IPS DF 19.7 (cell line): ENCODE results near the gene RPF1.
"Not testable (repeated sequence)": the region's sequence is repeated elsewhere in the genome, so short reads cannot be mapped to it uniquely, and the experiment has no call there.

Experiments used
- DNase-seq: peaks from one replicate; pipeline ENCODE4 v3.0.0-alpha.2; 2013; ENCODE audit warnings: low read depth, low spot score

Gene RPF1

DNA sequence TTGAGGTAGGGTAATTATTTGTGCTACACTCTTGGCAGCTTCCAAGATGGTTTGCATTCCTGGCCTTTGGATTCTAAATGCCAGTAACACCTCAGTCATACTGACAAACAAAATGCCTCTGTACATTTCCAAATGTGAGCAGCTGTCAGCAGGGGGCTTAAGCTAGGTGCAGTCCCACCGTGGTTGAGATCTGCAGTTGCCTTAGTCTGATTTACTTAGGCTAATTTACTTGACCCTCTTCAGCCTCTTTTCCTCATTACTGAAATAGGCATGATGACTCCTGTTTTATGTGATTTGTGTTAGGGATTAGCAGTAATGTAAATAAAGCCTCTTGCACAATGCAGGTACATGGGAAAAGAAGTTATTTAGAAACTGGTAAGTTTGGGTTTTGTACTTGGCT, 13.7 kb downstream of the RPF1 start:
- DNase-seq: no peak

DNA sequence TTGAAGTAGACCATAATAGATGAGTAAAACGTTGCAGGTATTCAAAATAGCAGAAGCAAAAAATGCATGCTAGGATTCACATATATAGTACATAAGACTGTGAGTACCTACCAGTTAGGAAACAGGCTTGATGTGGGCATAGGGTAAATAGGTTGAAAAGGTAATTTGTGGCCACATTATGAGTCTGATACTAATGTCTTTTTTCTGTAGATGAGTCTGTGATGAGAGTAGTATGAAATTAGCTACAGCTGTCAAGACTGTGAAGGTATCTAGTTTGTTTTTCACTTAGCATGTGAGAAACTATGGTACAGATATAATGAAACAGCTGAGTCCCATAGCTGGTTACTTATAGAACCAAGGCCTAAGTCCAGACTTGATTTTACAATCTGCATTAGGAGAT, 14.7 kb downstream of the RPF1 start:
- DNase-seq: no peak

DNA sequence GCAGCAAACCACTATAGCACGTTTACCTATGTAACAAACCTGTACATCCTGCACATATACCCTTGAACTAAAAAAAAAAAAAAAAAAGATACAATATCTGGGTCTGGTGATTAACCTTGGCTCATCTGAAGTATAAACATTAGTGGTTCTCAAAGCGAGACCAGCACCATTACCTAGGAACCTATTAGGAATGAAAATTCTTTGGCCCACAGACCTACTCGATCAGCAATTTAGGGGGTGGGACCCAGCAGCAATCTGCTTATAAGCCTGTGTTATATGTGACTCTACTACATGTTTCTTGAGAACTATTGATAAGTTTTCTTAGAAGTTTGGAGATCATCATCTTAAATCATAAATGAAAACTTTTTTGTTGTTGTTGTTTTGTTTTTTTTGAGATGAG, 17.4 kb downstream of the RPF1 start:
- DNase-seq: no peak

DNA sequence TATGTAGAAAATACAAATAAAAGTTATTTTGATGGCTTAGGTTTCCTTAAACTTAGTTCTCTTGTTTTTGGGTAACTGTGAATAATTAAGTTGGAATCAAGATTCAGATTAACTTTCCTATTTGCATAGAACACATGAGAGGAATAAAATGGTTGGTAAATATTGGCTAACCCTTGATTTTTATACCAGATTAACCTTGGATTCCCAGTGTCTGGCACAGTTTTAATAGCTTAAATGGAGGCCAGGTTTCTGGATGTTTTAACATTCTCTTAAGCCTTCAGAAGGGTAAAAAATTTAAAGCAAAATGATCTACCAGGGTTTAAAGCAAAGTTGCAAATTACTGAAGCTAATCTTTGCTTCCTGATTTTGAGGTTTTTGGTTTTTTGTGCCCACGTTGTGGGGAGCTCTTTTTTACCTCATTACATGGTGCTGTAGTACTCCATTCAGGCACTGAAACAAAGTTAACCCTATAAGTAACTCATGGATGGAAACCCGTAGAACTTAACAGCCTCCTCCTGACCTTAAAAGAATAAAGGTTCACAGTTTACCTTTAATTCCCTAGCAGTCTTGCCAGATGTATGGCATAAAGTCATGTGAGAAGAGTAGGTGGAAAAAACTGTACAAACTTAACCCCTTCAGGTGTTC, 18.7 kb downstream of the RPF1 start:
- DNase-seq: no peak

DNA sequence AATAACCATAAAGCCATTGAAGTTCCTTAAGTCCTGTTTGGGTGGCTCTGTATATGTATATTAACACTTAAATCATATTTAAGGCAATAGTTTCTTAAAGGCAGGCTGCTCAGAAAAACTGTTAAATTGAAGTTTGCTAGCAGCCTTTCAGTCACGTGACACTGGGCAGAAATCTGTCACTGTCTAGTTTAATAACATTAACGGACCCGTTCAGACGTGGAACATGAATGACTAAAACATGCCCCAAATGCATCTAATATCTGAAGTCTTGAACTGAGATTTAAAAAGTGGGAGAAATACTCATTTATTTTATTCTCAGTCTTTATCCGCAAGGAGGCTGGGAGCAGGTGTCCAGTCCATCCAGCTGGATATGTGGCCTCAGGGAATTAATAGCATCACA, 23.9 kb downstream of the RPF1 start:
- DNase-seq: no peak

DNA sequence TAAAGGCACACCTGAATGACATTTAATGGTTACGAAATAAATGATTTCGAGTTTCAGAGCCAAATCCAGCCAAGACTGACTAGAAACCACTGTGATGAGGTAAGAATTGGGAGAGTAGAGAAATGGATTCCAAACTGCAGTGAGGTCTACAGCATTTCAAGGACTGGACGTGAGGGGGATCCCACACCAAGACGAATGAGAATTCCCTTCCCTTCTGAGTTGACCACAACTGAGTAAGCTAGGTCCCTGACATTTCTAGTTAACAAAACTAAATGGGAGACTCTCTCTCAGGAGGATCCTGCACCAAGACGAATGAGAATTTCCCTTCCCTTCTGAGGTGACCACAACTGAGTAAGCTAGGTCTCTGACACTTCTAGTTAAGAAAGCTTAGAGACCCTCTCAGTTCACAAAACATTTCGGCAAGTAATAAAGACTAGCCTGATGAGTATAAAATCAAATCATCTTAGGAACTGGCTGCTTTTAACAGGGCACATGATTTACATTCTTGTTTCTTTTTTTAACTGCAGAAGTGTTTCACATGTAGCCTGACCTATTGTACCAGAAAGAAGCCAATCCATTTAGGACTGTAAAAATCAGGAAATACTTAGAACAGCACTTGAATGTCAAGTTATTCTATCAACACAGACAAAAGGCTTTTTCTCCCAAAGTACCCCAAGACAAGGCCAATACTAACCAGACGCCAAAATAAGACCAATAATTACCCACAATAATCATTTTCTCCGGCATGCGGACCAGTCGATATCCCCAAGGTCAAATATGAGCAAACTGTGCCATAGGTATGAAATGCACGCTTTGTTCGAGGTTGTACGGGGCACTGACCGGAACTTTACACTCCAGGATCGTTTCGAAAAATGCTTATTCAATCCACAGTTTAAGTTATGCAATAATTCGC, 25.8 kb downstream of the RPF1 start:
- no peak for DNase-seq

DNA sequence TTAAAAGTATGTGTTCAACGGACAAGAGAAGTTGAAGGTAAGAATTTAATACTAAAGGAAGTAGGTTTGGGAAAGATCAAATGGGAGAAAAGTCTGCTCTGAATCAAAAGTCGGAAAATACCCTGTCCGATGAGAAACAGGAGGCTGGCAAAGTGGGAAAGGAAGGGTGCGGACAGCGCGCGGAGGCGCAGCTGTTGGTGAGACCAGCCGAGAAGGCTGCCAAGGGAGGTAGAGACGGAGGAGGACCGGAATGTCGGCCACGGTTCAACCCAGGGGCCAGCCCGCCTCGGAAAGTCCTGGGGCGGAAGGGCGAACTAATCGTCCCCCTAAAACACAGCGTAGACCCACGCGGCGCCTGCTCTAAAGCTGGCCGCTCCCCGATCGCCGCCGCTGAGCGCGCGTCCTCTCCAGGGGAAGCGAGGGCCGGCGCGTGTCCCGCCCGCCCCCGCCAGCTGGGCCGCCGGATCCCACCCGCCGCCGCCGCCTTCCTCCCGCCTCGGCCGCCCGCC, 26.5 kb downstream of the RPF1 start:
- no peak for DNase-seq

DNA sequence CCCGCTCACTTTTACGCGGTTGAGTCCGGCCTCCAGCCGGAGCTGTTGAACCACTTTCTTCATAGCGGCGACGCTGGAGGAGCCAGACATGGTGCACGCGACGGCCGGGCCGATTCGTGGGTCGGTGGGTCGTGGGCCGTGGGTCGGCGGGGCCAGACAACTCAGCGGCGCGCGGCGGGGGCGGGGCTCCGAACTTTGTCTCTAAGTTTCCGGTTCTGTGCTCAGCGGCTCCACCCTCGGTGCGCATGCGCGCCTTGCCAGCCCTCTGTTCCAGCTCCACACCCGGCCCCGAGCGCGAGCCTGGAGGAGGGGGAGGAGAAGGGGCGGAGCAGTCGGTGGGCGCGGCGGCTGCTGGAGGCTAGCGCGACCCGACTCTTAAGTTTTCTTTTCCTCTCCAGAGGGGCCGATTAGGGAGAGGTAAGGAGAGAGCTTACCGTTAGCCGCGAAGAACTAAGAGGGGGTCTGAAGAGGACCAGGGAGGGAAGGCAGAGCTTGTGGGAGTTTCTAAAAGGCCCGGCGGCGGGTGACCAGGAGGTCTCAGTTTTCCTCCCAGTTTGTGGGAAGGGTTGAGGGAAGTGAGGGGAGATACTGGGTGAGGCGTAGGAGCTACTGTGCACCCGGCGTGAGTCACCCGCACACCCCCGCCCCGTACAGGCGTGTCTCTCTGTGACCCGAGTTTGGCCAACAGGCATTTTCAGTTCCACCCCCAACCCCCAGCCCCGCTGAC, 27.1 kb downstream of the RPF1 start, which contains the start of the genes GNG5 and SPATA1:
Gene GNG5, minus strand, starts transcription at position 580 of the 727 bp plus-strand sequence. Its CDS starts 490 bp downstream, at position 90.
Gene SPATA1, plus strand, starts transcription at position 385 of the 727 bp plus-strand sequence. CDS start 9,974 bp downstream, outside the sequence.
- peak; percentile 57 for DNase-seq

DNA sequence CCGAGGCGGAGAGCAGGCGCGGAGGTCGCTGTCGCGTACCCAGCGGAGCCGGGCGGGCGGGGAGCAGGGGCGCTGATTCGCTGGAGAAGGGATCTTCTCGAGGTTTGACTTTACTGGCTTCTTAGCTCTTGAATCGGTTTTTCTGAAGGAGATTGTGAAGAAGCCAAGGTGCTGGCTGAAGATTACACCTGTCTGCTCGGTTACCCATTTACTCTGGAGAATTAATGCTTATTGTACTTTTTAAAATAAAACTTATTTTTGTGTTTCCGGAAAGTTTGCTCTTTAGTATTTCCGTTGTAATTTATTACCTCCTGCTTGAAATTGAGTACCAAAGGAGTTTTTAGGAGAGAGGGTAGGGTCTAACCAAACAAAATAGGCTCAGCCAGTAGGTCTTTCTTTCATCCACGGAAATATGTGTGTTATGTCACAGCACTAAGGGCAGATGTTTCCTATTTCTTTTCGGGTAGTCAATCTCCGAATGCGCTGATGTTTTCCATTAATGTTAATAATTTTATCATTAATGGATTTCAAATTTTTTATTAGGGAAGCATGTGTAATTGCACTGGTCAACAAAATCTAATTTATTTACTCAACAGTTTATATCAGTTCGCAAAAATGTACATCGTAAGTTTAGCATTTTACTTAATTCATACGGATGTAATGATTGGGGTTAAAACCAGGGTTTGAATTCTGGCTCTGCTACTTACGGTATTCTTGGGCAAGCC, 27.8 kb downstream of the RPF1 start:
- DNase-seq: no peak

DNA sequence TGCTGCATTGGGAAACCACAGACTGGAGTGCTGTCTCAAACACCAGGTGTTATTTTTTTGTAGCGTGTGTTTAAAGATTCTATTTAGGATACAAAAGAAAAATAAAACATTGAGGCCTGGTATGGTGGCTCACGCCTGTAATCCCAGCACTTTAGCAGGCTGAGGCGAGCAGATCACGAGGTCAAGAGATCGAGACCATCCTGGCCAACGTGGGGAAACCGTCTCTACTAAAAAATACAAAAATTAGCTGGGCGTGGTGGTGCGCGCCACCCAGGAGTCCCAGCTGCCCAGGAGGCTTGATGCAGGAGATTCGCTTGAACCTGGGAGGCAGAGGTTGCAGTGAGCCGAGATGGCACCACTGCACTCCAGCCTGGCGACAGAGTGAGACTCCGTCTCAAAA, 28.8 kb downstream of the RPF1 start:
- not testable (repeated sequence) for DNase-seq

DNA sequence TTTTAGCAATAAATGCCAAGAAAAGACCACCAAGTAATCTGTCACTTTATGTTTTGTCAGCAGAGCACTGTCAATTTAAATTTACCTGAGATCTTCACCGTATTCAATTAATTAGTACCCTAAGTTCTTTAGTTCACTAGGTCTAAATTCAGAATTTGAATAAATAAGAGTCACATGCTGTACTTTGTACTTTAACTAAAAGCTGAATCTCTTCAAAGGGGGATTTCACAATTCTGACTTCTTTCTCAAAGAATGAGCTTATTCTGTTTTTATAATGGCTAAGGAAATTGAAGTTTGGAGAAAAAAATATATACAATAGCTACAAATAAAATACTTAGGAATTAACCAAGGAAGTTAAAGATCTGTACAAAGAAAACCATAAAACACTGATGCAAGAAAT, 29.4 kb downstream of the RPF1 start:
- DNase-seq: no peak

DNA sequence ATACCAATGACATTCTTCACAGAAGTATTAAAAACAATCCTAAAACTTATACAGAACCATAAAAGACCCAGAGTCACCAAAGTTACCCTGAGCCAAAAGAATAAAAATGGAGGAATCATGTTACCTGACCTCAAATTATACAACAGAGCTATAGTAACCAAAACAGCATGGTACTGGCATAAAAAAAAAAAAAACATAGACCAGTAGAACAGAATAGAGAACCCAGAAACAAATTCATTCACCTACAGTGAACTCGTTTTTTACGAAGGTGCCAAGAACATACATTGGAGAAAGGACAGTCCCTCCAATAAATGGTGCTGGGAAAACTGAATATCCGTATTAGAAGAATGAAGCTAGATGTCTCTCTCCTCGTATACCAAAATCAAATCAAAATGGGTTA, 30.0 kb downstream of the RPF1 start:
- DNase-seq: no peak

DNA sequence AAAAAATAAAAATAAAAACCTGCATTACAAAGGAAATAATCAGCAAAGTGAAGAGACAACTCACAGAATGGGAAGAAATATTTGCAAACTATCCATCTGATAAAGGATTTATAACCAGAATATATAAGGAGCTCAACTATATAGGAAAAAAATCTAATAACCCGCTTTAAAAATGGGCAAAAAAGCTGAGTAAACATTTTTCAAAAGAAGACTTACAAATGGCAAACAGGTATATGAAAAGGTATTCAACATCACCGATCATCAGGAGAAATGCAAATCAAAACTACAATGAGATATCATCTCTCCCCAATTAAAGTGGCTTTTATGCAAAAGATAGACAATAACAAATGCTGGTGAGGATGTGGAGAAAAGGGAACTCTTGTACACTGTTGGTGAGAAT, 31.1 kb downstream of the RPF1 start:
- DNase-seq: no peak

DNA sequence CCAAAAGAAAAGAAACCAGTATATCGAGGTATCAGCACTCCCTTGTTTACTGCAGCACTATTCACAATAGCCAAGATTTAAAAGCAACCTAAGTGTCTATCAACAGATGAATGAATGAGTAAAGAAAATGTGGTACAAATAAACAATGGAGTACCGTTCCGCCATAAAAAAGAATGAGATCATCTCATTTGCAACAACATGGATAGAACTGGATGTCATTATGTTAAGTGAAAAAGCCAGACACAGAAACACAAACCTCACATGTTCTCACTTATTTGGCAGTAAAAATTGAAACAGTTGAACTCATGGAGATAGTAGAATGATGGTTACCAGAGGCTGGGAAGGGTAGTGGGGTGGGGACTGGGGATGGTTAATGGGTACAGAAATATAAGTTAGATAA, 31.6 kb downstream of the RPF1 start:
- no peak for DNase-seq

DNA sequence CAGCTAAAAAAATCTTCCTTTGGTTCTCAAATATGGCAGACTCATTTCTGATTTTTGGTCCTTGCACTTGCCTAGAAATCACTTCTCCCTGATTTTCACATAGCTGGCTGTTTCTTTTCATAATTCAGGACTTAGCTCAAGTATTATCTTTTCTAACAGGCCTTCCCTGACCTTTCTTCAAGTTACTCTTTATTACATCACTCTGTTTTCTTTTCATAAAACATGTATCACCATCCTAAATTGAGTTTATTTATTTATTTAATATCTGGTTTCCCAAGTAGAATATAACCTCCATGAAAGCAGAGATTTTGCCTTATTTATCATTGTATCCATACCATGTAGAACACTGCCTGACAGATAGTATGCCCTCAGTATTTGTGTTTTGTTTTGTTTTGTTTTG, 45.5 kb downstream of the RPF1 start:
- DNase-seq: no peak

DNA sequence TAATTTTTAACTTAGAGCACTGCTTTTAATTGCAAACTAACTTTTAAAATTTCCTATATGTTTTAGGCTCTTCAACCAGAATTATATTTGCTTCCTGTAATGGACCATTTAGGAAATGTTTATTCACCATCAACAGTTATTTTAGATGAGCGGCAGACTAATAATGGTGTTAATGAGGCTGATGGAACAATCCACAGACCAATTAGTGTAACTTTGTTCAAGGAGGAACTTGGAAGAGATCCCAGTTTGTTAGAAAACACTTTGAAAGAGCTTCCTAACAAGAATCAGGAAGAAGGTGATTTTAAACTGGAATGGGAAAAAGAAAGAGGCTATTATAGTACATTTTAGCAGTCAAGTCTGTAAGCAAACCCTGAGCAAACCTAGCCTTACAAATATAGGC, 46.7 kb downstream of the RPF1 start:
- DNase-seq: no peak

DNA sequence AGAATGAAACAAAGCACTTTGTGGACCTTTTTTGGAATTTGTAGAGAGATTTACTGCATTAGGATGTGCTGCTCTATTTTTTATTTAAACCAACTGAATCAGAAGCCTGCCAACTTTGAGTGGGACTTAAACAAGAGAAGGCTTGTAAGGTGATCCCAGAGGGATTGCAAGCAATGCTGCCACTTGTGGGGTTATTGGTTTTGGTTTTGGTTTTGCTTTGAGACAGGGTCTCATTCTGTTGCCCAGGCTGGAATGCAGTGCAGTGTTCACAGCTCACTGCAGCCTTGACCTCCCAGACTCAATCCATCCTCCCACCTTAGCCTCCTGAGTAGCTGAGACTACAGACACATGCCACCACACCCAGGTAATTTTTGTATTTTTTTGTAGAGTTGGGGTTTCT, 59.5 kb downstream of the RPF1 start:
- no peak for DNase-seq

DNA sequence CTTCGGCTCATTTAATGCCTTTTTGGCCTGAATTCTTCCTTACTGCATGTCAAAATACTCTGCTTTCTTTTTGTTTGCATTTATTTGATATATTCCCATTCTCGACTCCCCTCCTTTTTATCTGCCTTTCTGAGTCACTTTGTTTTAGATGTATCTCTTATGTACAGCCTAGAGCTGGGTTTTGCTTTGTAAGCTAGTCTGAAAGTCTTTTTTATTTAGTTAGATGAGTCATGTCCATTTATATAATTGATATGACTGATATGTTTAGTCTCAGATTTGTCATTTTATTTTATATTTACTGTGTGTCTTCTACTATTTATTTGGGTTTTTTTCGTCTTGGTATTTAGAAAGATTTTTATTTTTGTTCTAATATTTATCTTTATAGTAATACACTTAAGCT, 60.9 kb downstream of the RPF1 start:
- no peak for DNase-seq

DNA sequence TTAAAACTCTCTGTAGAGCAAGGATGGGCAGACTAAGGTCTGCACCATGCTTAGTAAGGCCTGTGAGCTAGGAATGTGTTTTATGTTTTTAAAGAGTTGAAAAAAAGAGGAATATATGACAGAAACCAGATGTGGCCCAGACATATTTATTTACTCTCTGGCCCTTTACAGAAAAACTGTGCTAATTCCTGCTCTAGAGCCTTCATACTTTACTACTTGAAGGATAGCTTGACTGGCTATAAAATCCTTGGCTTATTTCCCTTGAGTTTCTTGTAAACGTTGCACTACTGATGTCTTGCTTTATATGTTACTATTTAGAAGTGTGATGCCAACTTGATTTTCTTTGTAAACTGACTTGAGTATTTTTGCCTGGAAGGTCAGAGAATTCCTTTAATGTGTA, 61.7 kb downstream of the RPF1 start:
- no peak for DNase-seq

DNA sequence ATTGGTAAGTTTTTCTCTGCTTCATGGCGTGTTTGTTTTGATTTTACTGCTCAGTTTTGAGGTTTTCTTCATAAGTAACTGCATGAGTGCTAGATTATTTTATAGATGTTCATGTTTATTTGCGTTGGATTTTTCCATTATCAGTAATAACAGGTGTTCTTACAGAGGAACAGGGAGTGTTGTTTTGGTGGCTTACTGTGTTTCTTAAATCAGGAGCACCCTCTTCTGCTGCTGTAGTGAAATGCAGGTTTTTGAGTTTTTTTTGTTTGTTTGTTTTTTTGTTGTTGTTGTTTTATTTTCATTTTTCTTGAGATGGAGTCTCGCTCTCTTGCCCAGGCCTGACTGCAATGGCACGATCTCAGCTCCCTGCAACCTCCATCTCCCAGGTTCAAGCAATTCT, 62.6 kb downstream of the RPF1 start:
- DNase-seq: no peak
